HEK293 (cell line): ENCODE results near the gene RNASET2.

Experiments
- CTCF ChIA-PET: fragments of 350-600 bp; formaldehyde crosslinking; extraction: SDS; loops from one replicate; lab custom pipeline; 2021; ENCODE audit warnings: antibody characterized with exemption; lab: Yijun Ruan, JAX
- POLR2A ChIA-PET: fragments of 300-600 bp; formaldehyde crosslinking; extraction: SDS; loops from one replicate; lab custom pipeline; 2020; ENCODE audit warnings: antibody characterized with exemption, inconsistent platforms; lab: Yijun Ruan, JAX
- H3K27ac ChIP-seq: fragments of 200-500 bp; sonication (Bioruptor generic); 2 replicates; pipeline ENCODE4 v1.5.1; 2014; ENCODE audit warnings: low read depth, low read length, control low read depth, inconsistent platforms; ENCODE audit errors: extremely low read depth
- H3K36me3 ChIP-seq, 2 experiments: fragments of 200-500 bp in 1 of 2; sonication (Bioruptor generic) in 1 of 2; 1 replicate in 1 of 2; 2 replicates in 1 of 2; pipeline ENCODE4 v1.5.1; 2014 to 2017; ENCODE audit warnings: inconsistent platforms in 2 of 2, low read length in 2 of 2; ENCODE audit not compliant: control insufficient read depth in 2 of 2, insufficient read depth in 1 of 2
- H3K4me1 ChIP-seq: fragments of 200-500 bp; sonication (Bioruptor generic); 2 replicates; pipeline ENCODE4 v1.5.1; 2014; ENCODE audit warnings: mild to moderate bottlenecking, low read length, inconsistent platforms; ENCODE audit not compliant: control insufficient read depth, insufficient read depth
- H3K4me3 ChIP-seq: 2 replicates; pipeline ENCODE4 v1.5.1; 2011; ENCODE audit warnings: low read depth, mild to moderate bottlenecking, control low read depth, low read length, moderate library complexity
- H3K9me3 ChIP-seq: fragments of 200-500 bp; sonication (Bioruptor generic); 2 replicates; pipeline ENCODE4 v1.5.1; 2014; ENCODE audit warnings: low read depth, low read length, inconsistent platforms; ENCODE audit not compliant: control insufficient read depth, insufficient read depth
- BCL11B ChIP-seq: fragments of 450-650 bp; formaldehyde crosslinking; IDR thresholded peaks from 2 replicates; pipeline ENCODE4 v1.5.1; 2016; ENCODE audit warnings: low read depth, missing biosample characterization, missing genetic modification characterization
- EGR2 ChIP-seq: fragments of 450-650 bp; formaldehyde crosslinking; IDR thresholded peaks from 2 replicates; pipeline ENCODE4 v1.5.1; 2016; ENCODE audit warnings: low read depth, missing biosample characterization, missing genetic modification characterization
- KLF1 ChIP-seq: fragments of 450-650 bp; formaldehyde crosslinking; IDR thresholded peaks from 2 replicates; pipeline ENCODE4 v1.5.1; 2016; ENCODE audit warnings: missing biosample characterization, missing genetic modification characterization
- KLF7 ChIP-seq: fragments of 450-650 bp; formaldehyde crosslinking; IDR thresholded peaks from 2 replicates; pipeline ENCODE4 v1.5.1; 2016; ENCODE audit warnings: missing biosample characterization, missing genetic modification characterization, borderline replicate concordance
- OSR2 ChIP-seq: fragments of 450-650 bp; formaldehyde crosslinking; IDR thresholded peaks from 2 replicates; pipeline ENCODE4 v1.5.1; 2016; ENCODE audit warnings: missing biosample characterization, missing genetic modification characterization
- PRDM2 ChIP-seq: fragments of 450-650 bp; formaldehyde crosslinking; IDR thresholded peaks from 2 replicates; pipeline ENCODE4 v1.5.1; 2016; ENCODE audit warnings: missing biosample characterization, missing genetic modification characterization, borderline replicate concordance
- SCRT2 ChIP-seq: fragments of 450-650 bp; formaldehyde crosslinking; IDR thresholded peaks from 2 replicates; pipeline ENCODE4 v1.5.1; 2016; ENCODE audit warnings: missing biosample characterization, missing genetic modification characterization
- SETDB1 ChIP-seq: IDR thresholded peaks from one replicate; pipeline ENCODE4 v1.6.1; 2017; ENCODE audit warnings: mild to moderate bottlenecking, low read length, moderate library complexity, mixed read lengths; ENCODE audit not compliant: insufficient read length
- YY1 ChIP-seq: fragments of 450-650 bp; formaldehyde crosslinking; IDR thresholded peaks from 2 replicates; pipeline ENCODE4 v1.5.1; 2018; ENCODE audit warnings: missing biosample characterization, missing genetic modification characterization
- ZBTB48 ChIP-seq: fragments of 450-650 bp; formaldehyde crosslinking; IDR thresholded peaks from 2 replicates; pipeline ENCODE4 v1.5.1; 2016; ENCODE audit warnings: missing biosample characterization, missing genetic modification characterization
- ZFHX2 ChIP-seq: fragments of 450-650 bp; formaldehyde crosslinking; conservative IDR thresholded peaks from 2 replicates; pipeline ENCODE4 v1.5.1; 2016; ENCODE audit warnings: missing biosample characterization, missing genetic modification characterization
- ZNF174 ChIP-seq: fragments of 450-650 bp; formaldehyde crosslinking; IDR thresholded peaks from 2 replicates; pipeline ENCODE4 v1.5.0; 2017; ENCODE audit warnings: missing biosample characterization, mild to moderate bottlenecking, missing genetic modification characterization
- ZNF23 ChIP-seq: fragments of 450-650 bp; formaldehyde crosslinking; IDR thresholded peaks from 2 replicates; pipeline ENCODE4 v1.5.1; 2016; ENCODE audit warnings: missing biosample characterization, missing genetic modification characterization, borderline replicate concordance
- ZNF292 ChIP-seq: fragments of 450-650 bp; formaldehyde crosslinking; IDR thresholded peaks from 2 replicates; pipeline ENCODE4 v1.5.1; 2016; ENCODE audit warnings: low read depth, missing biosample characterization, missing genetic modification characterization, borderline replicate concordance
- ZNF513 ChIP-seq: fragments of 450-650 bp; IDR thresholded peaks from 2 replicates; pipeline ENCODE4 v1.5.1; 2018; ENCODE audit warnings: missing biosample characterization, missing genetic modification characterization
- ZNF621 ChIP-seq: fragments of 450-650 bp; formaldehyde crosslinking; IDR thresholded peaks from 2 replicates; pipeline ENCODE4 v1.5.1; 2017; ENCODE audit warnings: missing biosample characterization, missing genetic modification characterization
- ZNF830 ChIP-seq: fragments of 450-650 bp; IDR thresholded peaks from 2 replicates; pipeline ENCODE4 v1.5.0; 2018; ENCODE audit warnings: missing biosample characterization, missing genetic modification characterization, low read depth, mild to moderate bottlenecking, moderate library complexity

Gene RNASET2

GRCh38 chr6:166944666-166945256, 11.6 kb downstream of the RNASET2 start:
- H3K4me1 ChIP-seq = no peaks in the 10 kb centered on the region
- ChIA-PET POLR2A (no interaction called here), CTCF (no interaction called here)
- H3K36me3 ChIP-seq = peaks cover 0 to 37% of the 10 kb centered on the region in 2 experiments; a peak in 2 of 3 replicates
- H3K27ac ChIP-seq = no peak overlapping the region
- no peak overlapping the region for H3K4me3 ChIP-seq
- TF ChIP-seq BCL11B (tag by site-specific recombination) (no peak), ZBTB48 (no peak), EGR2 (tag by site-specific recombination) (peak; percentile 38; the same call in 1 of the 2 replicates), KLF1 (tag by site-specific recombination) (peak; percentile 29), KLF7 (tag by site-specific recombination) (no peak), ZFHX2 (tag by site-specific recombination) (peak; percentile 40), ZNF23 (tag by site-specific recombination) (no peak)
- H3K9me3 ChIP-seq = no peaks in the 10 kb centered on the region

GRCh38 chr6:166942393-166943168, 13.8 kb downstream of the RNASET2 start:
- TF ChIP-seq ZFHX2 (tag by site-specific recombination) (peak; percentile 49), EGR2 (tag by site-specific recombination) (peak; percentile 48; the same call in 1 of the 2 replicates), SCRT2 (tag by site-specific recombination) (no peak), ZNF174 (tag by site-specific recombination) (no peak)
- Histone ChIP-seq H3K9me3 (no peaks in the 10 kb centered on the region), H3K4me3 (no peak overlapping the region), H3K27ac (no peak overlapping the region), H3K4me1 (no peaks in the 10 kb centered on the region), H3K36me3 (peaks cover 0 to 46% of the 10 kb centered on the region in 2 experiments; a peak in 2 of 3 replicates)
- POLR2A ChIA-PET = no interaction called here
- CTCF ChIA-PET = interaction anchor here (0.6 to 2.1 kb wide), 5 partner anchors 8 to 1927 kb away, joined by 3 to 8 read pairs (median 3); no protein-coding TSS in a partner anchor

GRCh38 chr6:166940643-166941068, 15.7 kb downstream of the RNASET2 start:
- no peak overlapping the region for H3K27ac ChIP-seq
- peaks cover 0 to 34% of the 10 kb centered on the region in 2 experiments; a peak in 2 of 3 replicates for H3K36me3 ChIP-seq
- H3K4me1 ChIP-seq = no peaks in the 10 kb centered on the region
- H3K4me3 ChIP-seq = no peak overlapping the region
- POLR2A ChIA-PET = interaction anchor here (1.4 kb wide), 1 partner anchor 16 kb away, joined by 4 read pairs; the partner anchor contains the start of gene RNASET2
- CTCF ChIA-PET = interaction anchor here (2.1 kb wide), 1 partner anchor 10 kb away, joined by 8 read pairs; no protein-coding TSS in a partner anchor
- TF ChIP-seq SETDB1 (no peak), ZNF830 (tag by site-specific recombination) (no peak), ZNF621 (tag by site-specific recombination) (no peak), ZNF513 (tag by site-specific recombination) (no peak)
- TF ChIP-seq, all 188 proteins: peak for 0
- H3K9me3 ChIP-seq = no peaks in the 10 kb centered on the region

- Histone ChIP-seq H3K27ac (no peak overlapping the region), H3K9me3 (no peaks in the 10 kb centered on the region), H3K4me1 (no peaks in the 10 kb centered on the region), H3K4me3 (no peak overlapping the region), H3K36me3 (peaks cover 0 to 31% of the 10 kb centered on the region in 2 experiments; a peak in 2 of 3 replicates)
- CTCF ChIA-PET = no interaction called here
- POLR2A ChIA-PET = interaction anchor here (1.4 kb wide), 1 partner anchor 17 kb away, joined by 4 read pairs; the partner anchor contains the start of gene RNASET2
- TF ChIP-seq SETDB1 (no peak), OSR2 (tag by site-specific recombination) (no peak), ZNF292 (no peak), YY1 (no peak), PRDM2 (tag by site-specific recombination) (no peak)
Measured at GRCh38 chr6:166939894-166940293, 16.5 kb downstream of the RNASET2 start.
